Kidney tubule cell (primary cell): ENCODE data around the gene CASTOR1.
A peak's percentile ranks its signal among the peaks of the same experiment; 100 is the strongest.

ENCODE experiments used
- DNase-seq: peaks from one replicate; pipeline ENCODE4 v3.0.0-alpha.2; 2018; ENCODE audit warnings: low spot score

Gene CASTOR1

DNA sequence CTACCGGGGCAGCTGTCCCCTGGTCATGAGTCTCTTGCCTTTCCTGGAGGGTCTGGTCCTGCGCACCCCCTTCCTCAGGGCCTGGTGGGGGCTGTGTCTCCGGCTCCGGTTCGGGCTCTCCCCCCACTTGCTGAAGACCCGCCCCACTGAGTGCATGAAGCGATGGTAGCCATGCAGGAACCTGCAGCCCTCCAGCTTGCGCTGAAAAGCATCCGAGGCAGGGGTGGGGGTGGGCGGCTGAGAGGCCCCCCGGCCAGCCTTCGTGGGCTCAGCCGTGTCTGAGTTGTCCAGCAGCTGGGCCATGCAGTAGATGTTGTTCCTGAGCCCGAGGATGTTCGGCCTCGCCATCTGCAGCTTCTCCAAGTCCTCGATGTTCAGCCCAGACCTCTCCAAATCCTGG lies 25.4 kb downstream of the CASTOR1 start:
- DNase-seq, result no peak

GRCh38 chr22:30262917-30263741 lies 26.2 kb downstream of the CASTOR1 start:
- peak; percentile 76 for DNase-seq

GRCh38 chr22:30262112-30262511 lies 27.2 kb downstream of the CASTOR1 start:
- DNase-seq, result no peak

- DNase-seq, result peak; percentile 26
Measured at GRCh38 chr22:30261134-30261533, 28.2 kb downstream of the CASTOR1 start.

DNA sequence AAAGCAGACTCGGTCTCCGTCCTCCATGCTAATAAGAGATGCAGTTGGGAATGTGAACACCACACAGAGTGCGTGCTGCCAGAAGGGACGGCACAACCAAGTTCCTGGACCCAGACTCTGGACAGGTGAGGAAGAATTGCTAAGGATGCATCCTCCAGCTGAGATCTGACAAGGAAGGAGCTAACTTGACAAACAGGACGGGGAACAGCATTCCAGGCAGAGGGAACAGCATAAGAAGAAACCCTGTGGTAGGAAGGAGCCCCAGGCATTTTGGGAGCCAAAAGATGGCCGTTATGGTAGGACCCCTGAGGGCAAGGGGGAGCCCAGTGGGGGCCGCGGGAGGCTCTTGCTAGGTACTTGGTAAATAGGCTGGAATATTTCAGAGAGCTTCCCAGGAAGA lies 28.6 kb downstream of the CASTOR1 start:
- no peak for DNase-seq

DNA sequence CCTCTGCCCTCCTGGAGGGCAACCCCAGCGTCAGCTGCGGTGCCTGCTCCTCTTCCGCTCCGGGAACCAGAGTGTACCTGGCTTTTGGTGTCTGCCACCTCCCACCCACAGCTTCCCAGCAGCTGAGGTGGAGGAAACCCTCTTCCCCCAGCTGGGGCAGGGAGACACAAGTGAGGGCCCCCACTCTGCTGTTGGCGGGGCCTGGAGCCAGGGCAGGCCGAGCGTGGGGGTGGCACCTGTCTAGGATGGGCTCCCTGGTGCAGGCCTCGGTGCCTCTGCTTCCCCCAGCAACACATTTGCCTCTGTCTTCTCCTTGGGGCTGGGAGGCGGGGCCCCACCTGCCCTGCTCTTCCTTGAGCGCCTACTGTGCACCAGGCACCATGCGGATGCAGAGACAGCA lies 29.0 kb downstream of the CASTOR1 start:
- DNase-seq, result no peak

DNA sequence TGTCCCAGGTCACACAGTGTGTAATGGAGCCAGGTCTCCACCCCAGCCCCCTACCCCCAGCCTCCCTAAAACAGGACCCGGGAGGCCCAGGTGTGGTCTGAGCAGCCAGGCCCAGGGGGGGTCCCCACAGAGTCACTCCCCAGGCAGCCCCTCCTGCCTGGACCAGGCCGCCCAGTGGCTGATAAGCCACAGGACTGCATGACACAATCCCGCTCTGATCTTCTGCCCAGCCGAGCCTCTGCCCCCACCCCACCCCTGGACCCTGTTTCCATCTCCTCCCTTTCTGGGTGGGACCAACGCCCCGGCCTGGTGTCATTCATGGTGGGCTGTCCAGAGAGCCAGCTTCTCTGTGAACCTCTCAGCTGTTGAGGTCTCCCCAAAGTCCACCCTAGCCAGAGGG lies 35.0 kb downstream of the CASTOR1 start:
- peak; percentile 33 for DNase-seq

DNA sequence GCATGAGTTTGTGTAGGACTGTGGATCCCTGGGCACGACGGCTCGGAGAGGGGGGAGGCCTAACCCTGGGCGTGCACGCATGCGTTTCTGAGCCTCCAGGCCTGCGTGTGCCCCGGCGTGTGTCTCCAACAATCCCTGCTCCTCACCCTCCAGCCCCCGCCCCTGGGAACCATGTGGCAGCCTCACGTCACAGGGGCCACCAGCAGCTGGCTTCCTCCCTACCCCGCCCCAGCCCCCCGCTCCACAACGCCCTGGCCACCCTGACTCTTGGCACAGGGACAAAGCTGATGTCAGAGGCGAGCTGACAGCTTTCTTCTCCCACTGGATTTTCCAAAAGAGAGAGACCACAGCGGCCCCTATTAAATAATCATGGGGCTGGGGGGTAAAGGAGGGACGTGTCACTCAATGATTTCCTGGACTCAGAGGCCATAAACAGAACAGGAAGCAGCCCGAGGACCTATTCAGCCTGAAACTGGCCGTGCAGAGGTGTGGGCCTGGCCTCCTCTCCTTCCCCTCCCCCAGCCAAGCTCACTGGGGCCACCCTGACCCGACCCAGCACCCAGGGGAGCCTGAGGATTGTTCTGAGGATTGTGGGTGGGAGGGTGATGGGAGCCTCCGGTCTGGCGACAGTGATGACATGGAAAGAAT lies 36.0 kb downstream of the CASTOR1 start:
- peak; percentile 98 for DNase-seq

DNA sequence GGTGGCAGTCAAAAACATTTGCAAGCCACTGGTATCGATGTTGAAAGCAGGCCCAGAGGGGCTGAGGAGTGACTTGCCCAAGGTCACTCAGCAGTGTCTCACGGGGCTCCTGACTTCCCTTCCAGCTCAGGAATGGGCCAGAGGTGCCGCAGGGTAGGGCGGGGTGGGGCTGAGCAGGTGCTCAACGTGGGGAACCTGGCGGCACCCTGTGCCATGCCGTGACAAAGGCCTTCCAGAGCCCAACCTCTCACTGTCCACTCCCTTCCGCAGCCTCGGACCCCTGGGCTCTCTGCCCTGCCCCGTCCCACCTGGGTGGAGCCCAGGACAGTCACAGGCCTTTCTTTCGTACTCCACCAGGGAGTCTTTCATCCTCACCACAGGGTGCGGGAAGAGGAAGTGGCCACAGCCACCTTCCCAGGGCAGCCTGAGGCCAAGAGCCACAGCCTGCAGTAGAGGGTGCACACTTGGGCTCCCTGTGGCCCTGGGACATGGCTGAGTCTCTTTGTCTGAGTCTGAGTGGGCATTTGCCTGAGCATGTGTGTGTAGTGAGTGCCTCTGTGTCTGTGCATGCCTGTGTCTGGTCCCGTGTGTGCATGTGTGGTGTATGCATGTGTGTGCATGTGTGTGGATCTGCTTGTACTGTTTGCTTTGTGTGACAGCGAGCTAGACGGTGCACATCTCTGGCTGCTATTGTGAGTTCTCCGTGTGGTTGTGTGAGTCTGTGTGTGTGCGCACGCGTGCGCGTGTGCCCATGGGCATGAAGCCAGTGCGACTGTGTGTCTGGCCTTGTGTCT lies 36.7 kb downstream of the CASTOR1 start:
- peak; percentile 83 for DNase-seq

DNA sequence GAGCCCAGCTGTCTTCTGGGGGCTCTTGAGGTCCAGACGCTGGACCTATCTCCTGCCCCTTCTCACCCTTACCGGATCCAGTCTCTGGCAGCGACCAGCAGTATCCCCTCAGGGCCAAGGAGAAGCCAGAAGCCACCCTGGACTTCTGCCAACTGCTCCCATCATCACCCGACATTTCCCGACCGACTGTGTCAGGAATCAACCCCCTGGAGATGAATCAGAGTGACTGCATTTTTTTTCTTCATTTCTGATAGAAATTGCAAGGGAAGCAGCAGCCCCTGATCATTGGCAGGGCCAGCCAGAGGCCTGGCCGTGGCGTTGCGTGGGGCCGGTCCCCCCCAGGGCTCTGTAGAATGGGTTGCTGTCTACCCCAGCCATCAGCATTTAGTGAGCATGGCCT lies 37.6 kb downstream of the CASTOR1 start:
- DNase-seq, result peak; percentile 93

GRCh38 chr22:30250661-30251267 lies 38.5 kb downstream of the CASTOR1 start:
- DNase-seq, result peak; percentile 99

DNA sequence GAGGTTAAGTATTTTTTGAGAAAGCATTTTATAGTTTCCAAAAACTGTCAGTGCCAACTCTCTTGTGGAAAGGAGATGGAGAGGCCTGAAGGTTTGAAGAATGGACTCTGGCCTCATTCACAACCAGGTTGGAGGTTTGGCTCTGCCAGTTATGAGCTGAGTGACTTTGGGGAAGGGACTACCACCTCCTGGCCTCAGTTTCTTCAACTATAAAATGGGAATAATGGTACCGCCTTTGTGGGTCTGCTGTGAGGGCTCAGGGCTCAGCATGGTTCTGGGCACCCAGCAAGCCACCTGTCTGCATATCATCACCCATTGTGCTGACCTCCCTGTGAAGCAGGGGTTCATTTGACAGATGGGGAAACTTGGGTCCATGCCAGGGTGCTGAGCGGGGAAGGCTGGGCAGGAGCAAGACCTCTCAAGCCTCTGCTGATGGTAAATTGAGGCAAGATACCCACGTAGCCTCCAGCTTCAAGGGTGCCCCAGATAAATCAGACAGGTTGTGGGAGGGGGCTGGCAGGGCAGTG lies 39.2 kb downstream of the CASTOR1 start:
- no peak for DNase-seq

GRCh38 chr22:30249049-30250038 lies 40.0 kb downstream of the CASTOR1 start:
- peak; percentile 72 for DNase-seq

DNA sequence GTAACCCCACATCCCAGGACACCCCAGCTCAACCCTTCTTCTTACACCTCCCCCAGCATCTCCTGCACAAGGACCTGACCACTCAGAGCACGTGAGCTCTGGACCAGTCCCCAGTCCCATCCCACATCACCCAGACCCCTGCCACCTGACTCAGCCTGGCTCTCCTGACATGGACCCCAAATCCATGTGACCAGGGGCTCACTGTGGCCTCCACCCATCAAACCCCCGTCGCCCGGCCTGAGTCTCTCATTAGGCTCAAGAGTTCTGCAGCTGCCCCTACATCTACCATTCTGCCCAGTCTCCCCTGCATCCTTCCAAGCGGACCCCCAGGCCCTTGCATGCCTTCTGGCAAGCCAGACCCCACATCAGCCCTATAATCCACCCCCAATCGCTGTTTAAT lies 40.8 kb downstream of the CASTOR1 start:
- no peak for DNase-seq

- peak; percentile 33 for DNase-seq
Measured at GRCh38 chr22:30247974-30248373, 41.3 kb downstream of the CASTOR1 start.

- DNase-seq, result peak; percentile 26
Measured at GRCh38 chr22:30247561-30247960, 41.7 kb downstream of the CASTOR1 start.

DNA sequence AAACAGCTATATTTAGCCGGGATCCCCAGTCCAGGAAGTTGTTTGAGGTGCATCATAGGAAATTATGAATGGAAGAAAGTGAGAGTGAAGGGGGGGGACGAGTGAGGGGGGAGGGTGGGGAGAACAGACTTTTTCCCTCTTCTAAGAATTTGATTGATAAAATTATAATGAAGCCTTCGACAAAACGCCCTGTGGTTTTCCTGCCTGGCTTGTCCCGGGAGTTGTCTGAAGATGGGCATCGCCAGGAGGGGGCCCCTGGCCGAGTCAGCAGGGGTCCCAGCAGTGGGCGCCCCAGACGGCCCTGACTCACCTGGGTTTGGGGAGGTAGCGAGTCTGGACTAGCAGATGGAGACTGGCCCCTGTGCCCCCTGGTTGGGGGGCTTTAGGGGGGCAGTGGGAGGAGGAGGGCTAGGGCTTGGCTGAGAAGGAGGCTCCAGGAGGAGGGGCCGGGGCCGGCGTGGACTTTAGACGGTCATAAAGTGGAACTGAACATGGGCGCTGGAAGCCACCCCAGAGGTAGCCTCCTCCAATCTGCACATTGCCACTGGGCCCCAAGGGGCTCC lies 42.4 kb downstream of the CASTOR1 start:
- DNase-seq, result peak; percentile 90

DNA sequence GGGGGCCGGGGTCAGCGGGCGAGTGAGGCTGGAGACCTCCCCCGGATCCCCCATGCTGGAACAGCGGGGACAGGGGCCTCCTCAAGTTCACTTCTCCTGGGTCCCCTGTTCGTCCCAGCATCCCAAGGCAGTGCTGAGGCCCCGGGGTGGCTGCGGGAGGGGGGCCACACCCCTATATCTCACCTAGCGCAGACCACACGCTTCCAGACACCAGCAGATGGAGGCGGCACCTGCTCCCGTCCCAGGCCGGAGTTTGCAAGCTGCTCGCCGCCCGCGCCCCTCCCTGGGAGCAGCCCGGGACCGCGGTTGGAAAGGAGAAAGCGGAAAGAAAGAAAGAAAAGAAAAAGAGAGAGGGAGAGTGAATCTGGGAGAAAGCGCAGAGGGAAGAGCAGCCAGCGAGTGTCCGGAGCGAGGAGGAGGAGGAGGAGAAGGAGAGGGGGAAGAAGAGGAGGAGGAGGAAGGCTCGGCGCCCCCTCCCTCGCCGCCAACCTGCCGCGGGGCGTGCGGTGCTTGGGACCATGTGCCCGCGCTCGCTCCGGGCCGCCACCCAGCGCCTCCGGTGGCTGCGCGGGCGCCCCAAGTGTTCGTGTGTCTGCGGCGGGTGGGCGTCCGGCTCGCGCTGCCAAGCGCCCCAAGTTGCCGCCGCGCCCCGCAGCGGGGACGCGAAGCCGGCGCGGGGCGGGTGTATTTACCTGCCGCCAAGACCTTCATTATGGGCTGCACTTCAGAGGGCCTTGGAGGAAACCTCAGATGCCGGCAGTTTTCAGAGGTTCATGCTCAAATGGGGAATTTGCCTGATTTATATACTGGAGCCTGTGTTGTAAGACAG lies 43.1 kb downstream of the CASTOR1 start, which contains the start of gene LIF:
LIF (minus strand) TSS at position 775 of the 829 bp plus-strand sequence; CDS start at position 711, 64 bp downstream.
- peak; percentile 72 for DNase-seq
